Adrenal gland (tissue), 12 donors: ENCODE results near the gene COL25A1. TPM values are rescaled to one million over a fixed set of nuclear protein-coding genes. Genes with fewer than 3 reads are reported as not detected.

Experiments used
- DNase-seq, 7 donors: peaks; one replicate each; pipeline ENCODE4 v3.0.0-alpha.2; 2019 to 2020
- H3K27ac ChIP-seq, 5 donors: fragments of 200-600 bp; sonication (generic) in 4 of 5; 1 replicate in 3 of 5; 2 replicates in 2 of 5; pipeline versions ENCODE4 v1.5.1 to v1.8.0; 2016 to 2020; ENCODE audit warnings: mild to moderate bottlenecking in 1 of 5
- H3K27me3 ChIP-seq: fragments of 200-600 bp; 2 replicates; pipeline ENCODE4 v1.8.0; 2021
- H3K36me3 ChIP-seq, 2 donors: fragments of 200-600 bp; replicated peaks in 1 of 2; 1 replicate in 1 of 2; 2 replicates in 1 of 2; pipeline versions ENCODE4 v1.5.1 to v1.8.0; 2018 to 2022
- H3K4me1 ChIP-seq, 2 donors: fragments of 200-600 bp; replicated peaks in 1 of 2; 1 replicate in 1 of 2; 2 replicates in 1 of 2; pipeline versions ENCODE4 v1.5.1 to v1.8.0; 2018 to 2021
- H3K4me3 ChIP-seq, 4 donors: fragments of 200-600 bp; sonication (generic) in 3 of 4; one replicate each; pipeline ENCODE4 v1.5.1; 2016 to 2018
- H3K9me3 ChIP-seq, 3 donors: fragments of 200-600 bp; sonication (generic) in 1 of 3; replicated peaks in 1 of 3; 1 replicate in 2 of 3; 2 replicates in 1 of 3; pipeline versions ENCODE4 v1.5.1 to v1.8.0; 2016 to 2021
- CTCF ChIP-seq, 6 experiments: fragments of 450-650 bp in 4 of 6; fragments of 200-600 bp in 2 of 6; sonication (generic) in 1 of 6; IDR thresholded peaks; 1 replicate in 5 of 6; 2 replicates in 1 of 6; pipeline versions ENCODE4 v1.5.1 to v1.8.0; 2016 to 2021; ENCODE audit warnings: antibody characterized with exemption in 6 of 6, mild to moderate bottlenecking in 2 of 6, moderate library complexity in 1 of 6
- POLR2A ChIP-seq, 2 donors: fragments of 450-650 bp; IDR thresholded peaks; one replicate each; pipeline ENCODE4 v1.6.1; 2017; ENCODE audit warnings: antibody characterized with exemption in 2 of 2, mild to moderate bottlenecking in 2 of 2, moderate library complexity in 1 of 2
- WGBS, 4 donors: extraction: QIAGEN DNeasy Blood & Tissue Kit in 2 of 4; methylation state at CpG; one replicate each; pipeline versions ENCODE4 v1.1.5 to v1.1.7; 2013 to 2017; 5-methylcytosine and 5-hydroxymethylcytosine counted together
- intact Hi-C, 2 donors: fragments of 100-400 bp; cut with DNase I; formaldehyde crosslinking; loops; one replicate each; pipeline versions ENCODE4 v1.14.1 to v1.15.0; 2022 to 2023
- polyA plus RNA-seq, 3 donors: library from polyadenylated mRNA; stranded (reverse); fragments of 200-250 nt in 2 of 3; fragments of 350-450 nt in 1 of 3; fragmentation: Illumina TruSeq in 1 of 3; extraction: RNeasy Lipid Tissue Mini Kit (QIAGEN cat#74804) in 1 of 3; gene quantifications; one replicate each; pipeline ENCODE4 v1.2.3, GENCODE V29; 2013 to 2014
- total RNA-seq, 9 donors: library from RNA; depleted of rRNA in 4 of 9; stranded (reverse); fragments of >200 nt in 4 of 9; fragments of 120-200 nt in 1 of 9; fragmentation: NEBNext Ultra II Directional in 1 of 9; extraction: Animal tissue kit (Norgen Biotek cat#: 25700) in 1 of 9; gene quantifications; one replicate each; pipeline versions ENCODE4 v1.1.0 to v1.2.4, GENCODE V29; 2013 to 2023
- donor health status: healthy with polysubstance abuse.
- donor health status: Bipolar disorder and iron deficiency.
- donor health status: DM: yes; HTN: yes; CAD: no.
- donor health status: DM: no; HTN: no; CAD: no.
- donor health status: DM: no; HTN: no; CAD: no.
- donor health status: DM: yes; HTN: yes; CAD: no.

COL25A1 gene
- total and polyA plus RNA-seq, 12 donors, result 0.05 to 2.1 (median 0.47) TPM

- TF ChIP-seq CTCF (IDR thresholded peaks at IDR 0.05), result no peak
- no peak for TF ChIP-seq POLR2A (IDR thresholded peaks at IDR 0.05)
- H3K9me3 ChIP-seq, result no peaks in the 10 kb centered on the region
- intact Hi-C loops, result no loop called here
- H3K4me3 ChIP-seq, result no peak overlapping the region
- no peak for DNase-seq
- H3K4me1 ChIP-seq, result no peaks in the 10 kb centered on the region
- 68 to 82% (median 70%) methylated on average over 1 of the region's 1 CpG for WGBS, 4 donors
- no peaks in the 10 kb centered on the region for H3K27me3 ChIP-seq
- no peaks in the 10 kb centered on the region for H3K36me3 ChIP-seq
- no peak overlapping the region for H3K27ac ChIP-seq
These were observed 84.2 kb downstream of the COL25A1 start for GRCh38 chr4:109218288-109218687.

GRCh38 chr4:109216085-109216696 is 86.3 kb downstream of the COL25A1 start:
- Histone ChIP-seq H3K27ac (no peak overlapping the region), H3K4me3 (no peak overlapping the region), H3K27me3 (no peaks in the 10 kb centered on the region), H3K9me3 (no peaks in the 10 kb centered on the region), H3K36me3 (no peaks in the 10 kb centered on the region), H3K4me1 (no peaks in the 10 kb centered on the region)
- TF ChIP-seq POLR2A (IDR thresholded peaks at IDR 0.05) (no peak), CTCF (IDR thresholded peaks at IDR 0.05) (no peak)
- intact Hi-C loops, result no loop called here
- no peak for DNase-seq
- 82 to 86% (median 83%) methylated on average over 5 of the region's 5 CpGs for WGBS, 4 donors

GRCh38 chr4:109215506-109215905 is 87.0 kb downstream of the COL25A1 start:
- H3K27me3 ChIP-seq, result no peaks in the 10 kb centered on the region
- WGBS, 4 donors, result 67 to 85% (median 81%) methylated on average over 2 of the region's 2 CpGs
- TF ChIP-seq CTCF (IDR thresholded peaks at IDR 0.05) (no peak), POLR2A (IDR thresholded peaks at IDR 0.05) (no peak)
- DNase-seq, result no peak
- no peaks in the 10 kb centered on the region for H3K36me3 ChIP-seq
- H3K4me3 ChIP-seq, result no peak overlapping the region
- intact Hi-C loops, result no loop called here
- H3K9me3 ChIP-seq, result no peaks in the 10 kb centered on the region
- no peaks in the 10 kb centered on the region for H3K4me1 ChIP-seq
- H3K27ac ChIP-seq, result no peak overlapping the region

- intact Hi-C loops, result no loop called here
- WGBS, 4 donors, result 45 to 58% (median 53%) methylated on average over 4 of the region's 4 CpGs
- no peaks in the 10 kb centered on the region for H3K4me1 ChIP-seq
- no peak overlapping the region for H3K4me3 ChIP-seq
- TF ChIP-seq CTCF (IDR thresholded peaks at IDR 0.05), result no peak
- no peak for TF ChIP-seq POLR2A (IDR thresholded peaks at IDR 0.05)
- H3K9me3 ChIP-seq, result no peaks in the 10 kb centered on the region
- no peak overlapping the region for H3K27ac ChIP-seq
- no peaks in the 10 kb centered on the region for H3K27me3 ChIP-seq
- no peaks in the 10 kb centered on the region for H3K36me3 ChIP-seq
- no peak for DNase-seq
These were observed 87.7 kb downstream of the COL25A1 start for GRCh38 chr4:109214622-109215301.
